ENCODE data around the gene GUCD1. TPM values are rescaled to one million over a fixed set of nuclear protein-coding genes. Genes with fewer than 3 reads are reported as not detected.

The GUCD1 gene
- total and polyA plus RNA-seq, 2 of the 13 experiments (the other 11 are each of a cell fraction or from before 2014, with no cell fraction given): 128 to 245 TPM

DNA sequence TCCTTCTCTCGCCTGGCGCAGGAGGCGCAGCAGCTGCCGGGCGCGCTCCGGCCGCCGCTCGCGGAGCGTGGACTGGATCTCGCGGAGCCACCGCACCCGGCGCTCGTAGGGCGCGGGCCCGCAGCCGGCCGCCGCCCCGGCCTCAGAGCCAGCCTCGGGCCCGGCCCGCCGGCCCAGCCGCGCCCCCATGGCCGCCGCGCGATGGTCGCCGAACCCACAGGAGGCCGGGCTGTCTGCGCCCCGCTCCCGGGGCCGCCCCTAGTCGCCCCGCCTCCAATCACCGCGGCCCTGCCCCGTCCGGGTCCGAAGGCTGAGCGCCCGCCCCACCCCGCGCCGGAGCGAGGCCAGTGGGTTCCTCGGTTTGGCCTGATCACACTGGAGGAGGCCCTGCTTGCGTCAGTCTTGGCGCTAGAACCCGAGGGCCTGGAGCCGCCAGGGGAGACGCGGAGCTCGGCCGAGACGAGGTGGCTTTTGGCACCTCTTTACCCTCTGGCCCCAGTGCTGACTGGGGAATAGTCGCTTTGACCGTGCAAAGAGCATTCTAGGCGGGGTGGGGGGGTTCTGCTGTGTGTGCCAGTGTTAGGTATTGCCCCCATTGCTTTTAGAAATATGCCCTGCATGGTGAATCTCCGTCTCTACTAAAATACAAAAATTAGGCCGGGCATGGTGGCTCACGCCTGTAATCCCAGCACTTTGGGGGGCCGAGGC lies 38.1 kb upstream of the GUCD1 start, which contains the start of gene LRRC75B (continued):
- 0 out of 4 replicates have a peak, but pooled peaks of 1 of the 2 experiments have one; percentile 7 for TF ChIP-seq NR2F1 (CRISPR knock-in tag; IDR thresholded peaks at IDR 0.05)
- TF ChIP-seq GLI4 (CRISPR knock-in tag; IDR thresholded peaks at IDR 0.05; ENCODE audit: borderline replicate concordance): no peak
- TF ChIP-seq SNAPC2 (CRISPR knock-in tag; IDR thresholded peaks at IDR 0.05): peak; percentile 50; the same call in 1 of the 2 replicates
- no peak for TF ChIP-seq ZNF496 (CRISPR knock-in tag; IDR thresholded peaks at IDR 0.05; ENCODE audit: insufficient replicate concordance)
- TF ChIP-seq IKZF4 (CRISPR knock-in tag; IDR thresholded peaks at IDR 0.05; ENCODE audit: borderline replicate concordance, low read depth, not compliant biosample characterization): no peak
- 0 out of 2 replicates have a peak, but pooled peaks have one; percentile 44 for TF ChIP-seq ZNF619 (CRISPR knock-in tag; IDR thresholded peaks at IDR 0.05)
- TF ChIP-seq, protein P1, sequence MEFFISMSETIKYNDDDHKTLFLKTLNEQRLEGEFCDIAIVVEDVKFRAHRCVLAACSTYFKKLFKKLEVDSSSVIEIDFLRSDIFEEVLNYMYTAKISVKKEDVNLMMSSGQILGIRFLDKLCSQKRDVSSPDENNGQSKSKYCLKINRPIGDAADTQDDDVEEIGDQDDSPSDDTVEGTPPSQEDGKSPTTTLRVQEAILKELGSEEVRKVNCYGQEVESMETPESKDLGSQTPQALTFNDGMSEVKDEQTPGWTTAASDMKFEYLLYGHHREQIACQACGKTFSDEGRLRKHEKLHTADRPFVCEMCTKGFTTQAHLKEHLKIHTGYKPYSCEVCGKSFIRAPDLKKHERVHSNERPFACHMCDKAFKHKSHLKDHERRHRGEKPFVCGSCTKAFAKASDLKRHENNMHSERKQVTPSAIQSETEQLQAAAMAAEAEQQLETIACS (CRISPR knock-in tag; IDR thresholded peaks at IDR 0.05): peak; percentile 9; the same call in 1 of the 2 replicates
- TF ChIP-seq PLRG1 (conservative IDR thresholded peaks at IDR 0.05): no peak
- no peak for TF ChIP-seq AFF4 (CRISPR knock-in tag; IDR thresholded peaks at IDR 0.05)
- no peak for TF ChIP-seq SRF (IDR thresholded peaks at IDR 0.05; ENCODE audit: low read depth, low read length)
- no peak for TF ChIP-seq PAWR (CRISPR knock-in tag; IDR thresholded peaks at IDR 0.05; ENCODE audit: borderline replicate concordance)
- no peak for TF ChIP-seq MAF1 (CRISPR knock-in tag; IDR thresholded peaks at IDR 0.05; ENCODE audit: borderline replicate concordance)
- peak; percentile 51; the same call in 1 of the 2 replicates for TF ChIP-seq ZNF607 (CRISPR knock-in tag; IDR thresholded peaks at IDR 0.05; ENCODE audit: borderline replicate concordance)
- no peak for TF ChIP-seq DBP (CRISPR knock-in tag; IDR thresholded peaks at IDR 0.05; ENCODE audit: not compliant biosample characterization)
- TF ChIP-seq ARID2 (CRISPR knock-in tag; IDR thresholded peaks at IDR 0.05; ENCODE audit: borderline replicate concordance): 0 out of 2 replicates have a peak, but pooled peaks have one; percentile 35
- TF ChIP-seq NR1H2 (CRISPR knock-in tag; IDR thresholded peaks at IDR 0.05; ENCODE audit: borderline replicate concordance, low read depth): no peak
- TF ChIP-seq MXI1 (IDR thresholded peaks at IDR 0.05; ENCODE audit: borderline replicate concordance, low read depth, low read length): peak; percentile 58; the same call in 1 of the 3 replicates
- TF ChIP-seq, protein P2, sequence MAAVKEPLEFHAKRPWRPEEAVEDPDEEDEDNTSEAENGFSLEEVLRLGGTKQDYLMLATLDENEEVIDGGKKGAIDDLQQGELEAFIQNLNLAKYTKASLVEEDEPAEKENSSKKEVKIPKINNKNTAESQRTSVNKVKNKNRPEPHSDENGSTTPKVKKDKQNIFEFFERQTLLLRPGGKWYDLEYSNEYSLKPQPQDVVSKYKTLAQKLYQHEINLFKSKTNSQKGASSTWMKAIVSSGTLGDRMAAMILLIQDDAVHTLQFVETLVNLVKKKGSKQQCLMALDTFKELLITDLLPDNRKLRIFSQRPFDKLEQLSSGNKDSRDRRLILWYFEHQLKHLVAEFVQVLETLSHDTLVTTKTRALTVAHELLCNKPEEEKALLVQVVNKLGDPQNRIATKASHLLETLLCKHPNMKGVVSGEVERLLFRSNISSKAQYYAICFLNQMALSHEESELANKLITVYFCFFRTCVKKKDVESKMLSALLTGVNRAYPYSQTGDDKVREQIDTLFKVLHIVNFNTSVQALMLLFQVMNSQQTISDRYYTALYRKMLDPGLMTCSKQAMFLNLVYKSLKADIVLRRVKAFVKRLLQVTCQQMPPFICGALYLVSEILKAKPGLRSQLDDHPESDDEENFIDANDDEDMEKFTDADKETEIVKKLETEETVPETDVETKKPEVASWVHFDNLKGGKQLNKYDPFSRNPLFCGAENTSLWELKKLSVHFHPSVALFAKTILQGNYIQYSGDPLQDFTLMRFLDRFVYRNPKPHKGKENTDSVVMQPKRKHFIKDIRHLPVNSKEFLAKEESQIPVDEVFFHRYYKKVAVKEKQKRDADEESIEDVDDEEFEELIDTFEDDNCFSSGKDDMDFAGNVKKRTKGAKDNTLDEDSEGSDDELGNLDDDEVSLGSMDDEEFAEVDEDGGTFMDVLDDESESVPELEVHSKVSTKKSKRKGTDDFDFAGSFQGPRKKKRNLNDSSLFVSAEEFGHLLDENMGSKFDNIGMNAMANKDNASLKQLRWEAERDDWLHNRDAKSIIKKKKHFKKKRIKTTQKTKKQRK (IDR thresholded peaks at IDR 0.05; ENCODE audit: low read length): no peak
